K562 (cell line): Measurements from ENCODE around the gene FERD3L. TPM values are rescaled to one million over a fixed set of nuclear protein-coding genes. Genes with fewer than 3 reads are reported as not detected.

Experiments
- ATAC-seq: fragments of 200-7000 bp; cut with Tn5 transposase; 3 replicates; pipeline ENCODE4 v1.9.1; 2020; ENCODE audit warnings: moderate library complexity
- BruUV-seq: library from RNA; stranded (reverse); fragments of 400-500 nt; replicated peaks from 2 replicates; lab custom pipeline; 2021; lab: Mats Ljungman, UMichigan
- CTCF ChIA-PET: fragments of 300-600 bp; formaldehyde crosslinking; extraction: SDS; loops from one replicate; lab custom pipeline; 2021; ENCODE audit warnings: low intra/inter-chr PET ratio; lab: Yijun Ruan, JAX
- POLR2A ChIA-PET: fragments of 300-600, 350-650 bp; sonication (Branson Sonifier 250); formaldehyde crosslinking; extraction: SDS; loops from one replicate; lab custom pipeline; 2021; ENCODE audit warnings: antibody characterized with exemption, inconsistent platforms; lab: Yijun Ruan, JAX
- DNase-seq, 4 experiments: peaks; one replicate each; pipeline versions ENCODE4 v3.0.0 to v3.0.0-alpha.2; 2011 to 2018; ENCODE audit warnings: low spot score in 3 of 4, mixed read lengths in 3 of 4; ENCODE audit errors: extremely low read depth in 1 of 4
- FAIRE-seq: peaks from 2 replicates; lab custom pipeline; 2011; peaks lifted over from hg19 to GRCh38; lab: Jason Lieb, UNC
- H2AFZ ChIP-seq: 2 replicates; pipeline ENCODE4 v1.6.0; 2011; ENCODE audit warnings: low read depth, low read length, control low read depth, inconsistent platforms
- H3K27ac ChIP-seq: fragments of 200-600 bp; 3 replicates; pipeline ENCODE4 v1.8.0; 2011; ENCODE audit warnings: low read depth, mild to moderate bottlenecking, control low read depth, inconsistent platforms, low read length, moderate library complexity, mixed read lengths; ENCODE audit errors: extremely low read depth
- H3K27me3 ChIP-seq, 2 experiments: fragments of 300-600 bp in 1 of 2; 2 replicates in 1 of 2; 3 replicates in 1 of 2; pipeline versions ENCODE4 v1.6.0 to v1.8.0; 2011; ENCODE audit warnings: inconsistent platforms in 2 of 2, low read length in 2 of 2, mild to moderate bottlenecking in 1 of 2, mixed read lengths in 1 of 2, moderate library complexity in 1 of 2; ENCODE audit not compliant: control insufficient read depth in 2 of 2, insufficient read depth in 2 of 2
- H3K36me3 ChIP-seq: fragments of 300-600 bp; 3 replicates; pipeline ENCODE4 v1.8.0; 2011; ENCODE audit warnings: mild to moderate bottlenecking, low read length, inconsistent platforms; ENCODE audit not compliant: control insufficient read depth, insufficient read depth
- H3K4me1 ChIP-seq, 2 experiments: fragments of 200-600 bp in 1 of 2; replicated peaks in 1 of 2; 2 replicates in 1 of 2; 3 replicates in 1 of 2; pipeline versions ENCODE4 v1.5.1 to v1.8.0; 2011; ENCODE audit warnings: inconsistent platforms in 2 of 2, low read length in 2 of 2, mild to moderate bottlenecking in 1 of 2, mixed read lengths in 1 of 2, moderate library complexity in 1 of 2; ENCODE audit not compliant: control insufficient read depth in 2 of 2, insufficient read depth in 2 of 2
- H3K4me2 ChIP-seq: 2 replicates; pipeline ENCODE4 v1.6.1; 2011; ENCODE audit warnings: low read length, control low read depth, inconsistent platforms, mixed read lengths; ENCODE audit not compliant: insufficient read depth
- H3K4me3 ChIP-seq: fragments of 200-600 bp; sonication (generic), shearing (Covaris generic); 2 replicates; pipeline ENCODE4 v1.5.1; 2016; ENCODE audit warnings: control low read depth, inconsistent platforms
- H3K79me2 ChIP-seq: fragments of 200-600 bp; 3 replicates; pipeline ENCODE4 v1.8.0; 2011; ENCODE audit warnings: low read length, inconsistent platforms; ENCODE audit not compliant: control insufficient read depth, insufficient read depth
- H3K9ac ChIP-seq, 2 experiments: 2 replicates each; pipeline versions ENCODE4 v1.6.0 to v1.6.1; 2011; ENCODE audit warnings: low read depth in 2 of 2, low read length in 2 of 2, control low read depth in 1 of 2, inconsistent platforms in 1 of 2, mild to moderate bottlenecking in 1 of 2, mixed read lengths in 1 of 2; ENCODE audit not compliant: insufficient read depth in 1 of 2
- H3K9me1 ChIP-seq: one replicate; pipeline ENCODE4 v1.6.0; 2011; ENCODE audit warnings: inconsistent platforms, mild to moderate bottlenecking, low read length, moderate library complexity; ENCODE audit not compliant: control insufficient read depth, insufficient read depth
- H3K9me3 ChIP-seq: replicated peaks from 2 replicates; pipeline ENCODE4 v1.5.1; 2011; ENCODE audit warnings: low read depth, low read length, inconsistent platforms; ENCODE audit not compliant: control insufficient read depth, insufficient read depth
- H4K20me1 ChIP-seq: replicated peaks from 2 replicates; pipeline ENCODE4 v1.6.1; 2011; ENCODE audit warnings: low read length, inconsistent platforms, mixed read lengths; ENCODE audit not compliant: control insufficient read depth, insufficient read depth
- HDGF ChIP-seq: fragments of 450-650 bp; IDR thresholded peaks from 2 replicates; pipeline ENCODE4 v1.6.1; 2016
- HIVEP1 ChIP-seq: fragments of 250-450 bp; sonication (Bioruptor Pico); IDR thresholded peaks from 2 replicates; pipeline ENCODE4 v1.4.0; 2020; ENCODE audit warnings: mild to moderate bottlenecking
- MTA3 ChIP-seq: fragments of 450-650 bp; formaldehyde crosslinking; IDR thresholded peaks from 2 replicates; pipeline ENCODE4 v1.6.1; 2017; ENCODE audit warnings: mild to moderate bottlenecking, borderline replicate concordance
- PHF8 ChIP-seq: fragments of 200-600 bp; sonication (generic); IDR thresholded peaks from 2 replicates; pipeline ENCODE4 v1.6.1; 2012; ENCODE audit warnings: mixed run types, mild to moderate bottlenecking, inconsistent platforms, low read length, moderate library complexity, borderline replicate concordance
- SFPQ ChIP-seq: fragments of 200-400 bp; formaldehyde crosslinking; IDR thresholded peaks from 2 replicates; pipeline ENCODE4 v1.6.1; 2017; ENCODE audit warnings: mild to moderate bottlenecking, low read depth, low read length, moderate library complexity
- STAT5B ChIP-seq: fragments of 250-450 bp; sonication (Bioruptor Pico); IDR thresholded peaks from 2 replicates; pipeline ENCODE4 v1.8.0; 2021; ENCODE audit warnings: mild to moderate bottlenecking, inconsistent platforms
- TEAD4 ChIP-seq, 2 experiments: sonication (generic) in 1 of 2; formaldehyde crosslinking in 1 of 2; IDR thresholded peaks; 2 replicates each; pipeline versions ENCODE4 v1.6.1 to v1.8.0; 2012 to 2022; ENCODE audit warnings: borderline replicate concordance in 1 of 2, inconsistent platforms in 1 of 2, low read length in 1 of 2, mild to moderate bottlenecking in 1 of 2, missing genetic modification reagents in 1 of 2
- ZBED1 ChIP-seq: IDR thresholded peaks from 2 replicates; pipeline ENCODE4 v1.6.1; 2014
- ZNF224 ChIP-seq: sonication (generic); formaldehyde crosslinking; IDR thresholded peaks from 2 replicates; pipeline ENCODE4 v1.8.0; 2022; ENCODE audit warnings: mild to moderate bottlenecking, missing genetic modification reagents
- ZNF316 ChIP-seq: fragments of 450-650 bp; IDR thresholded peaks from 2 replicates; pipeline ENCODE4 v1.6.1; 2016
- WGBS: fragments of 100-300 bp; shearing (Covaris generic); methylation state at CpG from one replicate; pipeline ENCODE4 v1.1.6; 2016; ENCODE audit warnings: low coverage, mixed read lengths; ENCODE audit not compliant: insufficient coverage; ENCODE audit errors: missing lambda C conversion rate; 5-methylcytosine and 5-hydroxymethylcytosine counted together
- in situ Hi-C: fragments of 300-500 bp; cut with MboI; formaldehyde crosslinking; loops from 4 replicates; pipeline ENCODE4 v1.15.0; 2018; ENCODE audit warnings: inconsistent platforms, mixed read lengths
- intact Hi-C: fragments of 100-400 bp; cut with micrococcal nuclease; formaldehyde crosslinking; loops from 2 replicates; pipeline ENCODE4 v1.14.2; 2022
- polyA plus RNA-seq, 8 experiments: library from polyadenylated mRNA; depleted of rRNA in 4 of 8; stranded (reverse) in 5 of 8; unstranded in 3 of 8; fragments of >200 nt; fragmentation: Nextera tagmentation in 2 of 8; fragmentation: Illumina TruSeq in 1 of 8; extraction: Ambion mirVana in 2 of 8; extraction: Trizol in 1 of 8; gene quantifications; 2 replicates each; pipeline versions ENCODE4 v1.2.1 to v1.2.3, GENCODE V29; 2011 to 2014; ENCODE audit warnings: inconsistent platforms in 1 of 8, missing spikeins in 1 of 8
- total RNA-seq, 7 experiments: library from RNA; depleted of rRNA in 6 of 7; stranded (reverse); fragments of >200 nt in 6 of 7; fragmentation: Illumina TruSeq in 2 of 7; extraction: Trizol in 2 of 7; gene quantifications; 2 replicates each; pipeline versions ENCODE4 v1.2.1 to v1.2.3, GENCODE V29; 2011 to 2021; ENCODE audit warnings: low replicate concordance in 1 of 7
- TF ChIP-seq, protein P1 (sequence below): sonication (generic); formaldehyde crosslinking; IDR thresholded peaks from 2 replicates; pipeline ENCODE4 v1.8.0; 2023; ENCODE audit warnings: missing genetic modification reagents, mild to moderate bottlenecking, borderline replicate concordance
- TF ChIP-seq, protein P2 (sequence below): fragments of 450-650 bp; conservative IDR thresholded peaks from 2 replicates; pipeline ENCODE4 v1.6.1; 2016; ENCODE audit warnings: missing genetic modification characterization, low read depth, mild to moderate bottlenecking, missing compliant biosample characterization, moderate library complexity

FERD3L gene
- total and polyA plus RNA-seq, 9 of the 15 experiments (the other 6 are each of a cell fraction or from before 2014, with no cell fraction given): not detected

GRCh38 chr7:19145434-19146115, 354 bp upstream of the FERD3L start:
- BruUV-seq: no TSS peak
- Histone ChIP-seq H2AFZ (no peak overlapping the region), H3K27ac (no peak overlapping the region), H3K9ac (no peak overlapping the region), H3K79me2 (no peaks in the 10 kb centered on the region), H3K9me3 (no peaks in the 10 kb centered on the region), H3K4me2 (no peak overlapping the region), H3K36me3 (no peaks in the 10 kb centered on the region), H4K20me1 (no peaks in the 10 kb centered on the region), H3K4me1 (no peaks in the 10 kb centered on the region), H3K9me1 (no peaks in the 10 kb centered on the region), H3K27me3 (no peaks in the 10 kb centered on the region), H3K4me3 (no peak overlapping the region)
- ChIA-PET POLR2A (no interaction called here), CTCF (no interaction called here)
- under 1% methylated on average over 19 of the region's 19 CpGs for WGBS
- FAIRE-seq (no peak), ATAC-seq (no peak), DNase-seq (no peak)
- in situ Hi-C loops: no loop called here
- intact Hi-C loops: no loop called here
- TF ChIP-seq, protein P1, sequence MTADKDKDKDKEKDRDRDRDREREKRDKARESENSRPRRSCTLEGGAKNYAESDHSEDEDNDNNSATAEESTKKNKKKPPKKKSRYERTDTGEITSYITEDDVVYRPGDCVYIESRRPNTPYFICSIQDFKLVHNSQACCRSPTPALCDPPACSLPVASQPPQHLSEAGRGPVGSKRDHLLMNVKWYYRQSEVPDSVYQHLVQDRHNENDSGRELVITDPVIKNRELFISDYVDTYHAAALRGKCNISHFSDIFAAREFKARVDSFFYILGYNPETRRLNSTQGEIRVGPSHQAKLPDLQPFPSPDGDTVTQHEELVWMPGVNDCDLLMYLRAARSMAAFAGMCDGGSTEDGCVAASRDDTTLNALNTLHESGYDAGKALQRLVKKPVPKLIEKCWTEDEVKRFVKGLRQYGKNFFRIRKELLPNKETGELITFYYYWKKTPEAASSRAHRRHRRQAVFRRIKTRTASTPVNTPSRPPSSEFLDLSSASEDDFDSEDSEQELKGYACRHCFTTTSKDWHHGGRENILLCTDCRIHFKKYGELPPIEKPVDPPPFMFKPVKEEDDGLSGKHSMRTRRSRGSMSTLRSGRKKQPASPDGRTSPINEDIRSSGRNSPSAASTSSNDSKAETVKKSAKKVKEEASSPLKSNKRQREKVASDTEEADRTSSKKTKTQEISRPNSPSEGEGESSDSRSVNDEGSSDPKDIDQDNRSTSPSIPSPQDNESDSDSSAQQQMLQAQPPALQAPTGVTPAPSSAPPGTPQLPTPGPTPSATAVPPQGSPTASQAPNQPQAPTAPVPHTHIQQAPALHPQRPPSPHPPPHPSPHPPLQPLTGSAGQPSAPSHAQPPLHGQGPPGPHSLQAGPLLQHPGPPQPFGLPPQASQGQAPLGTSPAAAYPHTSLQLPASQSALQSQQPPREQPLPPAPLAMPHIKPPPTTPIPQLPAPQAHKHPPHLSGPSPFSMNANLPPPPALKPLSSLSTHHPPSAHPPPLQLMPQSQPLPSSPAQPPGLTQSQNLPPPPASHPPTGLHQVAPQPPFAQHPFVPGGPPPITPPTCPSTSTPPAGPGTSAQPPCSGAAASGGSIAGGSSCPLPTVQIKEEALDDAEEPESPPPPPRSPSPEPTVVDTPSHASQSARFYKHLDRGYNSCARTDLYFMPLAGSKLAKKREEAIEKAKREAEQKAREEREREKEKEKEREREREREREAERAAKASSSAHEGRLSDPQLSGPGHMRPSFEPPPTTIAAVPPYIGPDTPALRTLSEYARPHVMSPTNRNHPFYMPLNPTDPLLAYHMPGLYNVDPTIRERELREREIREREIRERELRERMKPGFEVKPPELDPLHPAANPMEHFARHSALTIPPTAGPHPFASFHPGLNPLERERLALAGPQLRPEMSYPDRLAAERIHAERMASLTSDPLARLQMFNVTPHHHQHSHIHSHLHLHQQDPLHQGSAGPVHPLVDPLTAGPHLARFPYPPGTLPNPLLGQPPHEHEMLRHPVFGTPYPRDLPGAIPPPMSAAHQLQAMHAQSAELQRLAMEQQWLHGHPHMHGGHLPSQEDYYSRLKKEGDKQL (CRISPR knock-in tag): no peak
- no peak for TF ChIP-seq TEAD4 (IDR thresholded peaks at IDR 0.05; ENCODE audit: low read length)
- TF ChIP-seq TEAD4 (CRISPR knock-in tag; IDR thresholded peaks at IDR 0.05; ENCODE audit: borderline replicate concordance): no peak
- TF ChIP-seq, protein P2, sequence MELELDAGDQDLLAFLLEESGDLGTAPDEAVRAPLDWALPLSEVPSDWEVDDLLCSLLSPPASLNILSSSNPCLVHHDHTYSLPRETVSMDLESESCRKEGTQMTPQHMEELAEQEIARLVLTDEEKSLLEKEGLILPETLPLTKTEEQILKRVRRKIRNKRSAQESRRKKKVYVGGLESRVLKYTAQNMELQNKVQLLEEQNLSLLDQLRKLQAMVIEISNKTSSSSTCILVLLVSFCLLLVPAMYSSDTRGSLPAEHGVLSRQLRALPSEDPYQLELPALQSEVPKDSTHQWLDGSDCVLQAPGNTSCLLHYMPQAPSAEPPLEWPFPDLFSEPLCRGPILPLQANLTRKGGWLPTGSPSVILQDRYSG (tag): no peak
- TF ChIP-seq ZNF224 (CRISPR knock-in tag): no peak
- TF ChIP-seq ZNF316: no peak
- no peak for TF ChIP-seq PHF8
- no peak for TF ChIP-seq HDGF
- TF ChIP-seq HIVEP1 (CRISPR knock-in tag): no peak
- no peak for TF ChIP-seq ZBED1
- TF ChIP-seq MTA3: no peak
- TF ChIP-seq STAT5B (CRISPR knock-in tag): no peak
- no peak for TF ChIP-seq SFPQ
